ENCODE data around the gene KIF7. TPM values are rescaled to one million over a fixed set of nuclear protein-coding genes. Genes with fewer than 3 reads are reported as not detected.

Gene KIF7
- total and polyA plus RNA-seq, 2 donors from 2014 or later: 1.4 to 4.2 TPM

GRCh38 chr15:89659295-89659694 lies 4.0 kb upstream of the KIF7 start:
- Histone ChIP-seq H3K36me3 (ENCODE audit: control insufficient read depth in 2 of 3, insufficient read depth in 3 of 3, low read length in 3 of 3) (no peaks in the 10 kb centered on the region), H3K27ac (ENCODE audit: low read depth in 2 of 2, low read length in 2 of 2) (no peak overlapping the region), H3K4me1 (ENCODE audit: control insufficient read depth in 2 of 3, insufficient read depth in 2 of 3, low read depth in 1 of 3, low read length in 3 of 3) (peaks cover 0 to 4% (median 0%) of the 10 kb centered on the region in 3 donors), H3K27me3 (ENCODE audit: control insufficient read depth, insufficient read depth, low read length) (no peaks in the 10 kb centered on the region), H3K4me3 (ENCODE audit: low read length in 3 of 3) (no peak overlapping the region), H3K9me3 (ENCODE audit: control insufficient read depth in 2 of 3, insufficient read depth in 1 of 3, low read length in 3 of 3) (no peaks in the 10 kb centered on the region), H3K9ac (ENCODE audit: low read length in 3 of 3) (no peak overlapping the region)
- intact Hi-C loops (cut with DNase I): no loop called here
- TF ChIP-seq CTCF (IDR thresholded peaks at IDR 0.05; ENCODE audit: borderline replicate concordance, extremely low read depth, insufficient read depth): no peak
- FAIRE-seq (no peak), DNase-seq (no peak)

GRCh38 chr15:89657686-89658200 lies 2.5 kb upstream of the KIF7 start:
- H3K27me3 ChIP-seq (ENCODE audit: control insufficient read depth, insufficient read depth, low read length): no peaks in the 10 kb centered on the region
- TF ChIP-seq CTCF (IDR thresholded peaks at IDR 0.05; ENCODE audit: borderline replicate concordance, extremely low read depth, insufficient read depth): no peak
- no peaks in the 10 kb centered on the region for H3K9me3 ChIP-seq (ENCODE audit: control insufficient read depth in 2 of 3, insufficient read depth in 1 of 3, low read length in 3 of 3)
- H3K36me3 ChIP-seq (ENCODE audit: control insufficient read depth in 2 of 3, insufficient read depth in 3 of 3, low read length in 3 of 3): no peaks in the 10 kb centered on the region
- FAIRE-seq: no peak
- DNase-seq: no peak
- H3K27ac ChIP-seq (ENCODE audit: low read depth in 2 of 2, low read length in 2 of 2): no peak overlapping the region
- no peak overlapping the region for H3K9ac ChIP-seq (ENCODE audit: low read length in 3 of 3)
- H3K4me3 ChIP-seq (ENCODE audit: low read length in 3 of 3): no peak overlapping the region
- intact Hi-C loops (cut with DNase I): no loop called here
- peaks cover 0 to 4% (median 0%) of the 10 kb centered on the region in 3 donors for H3K4me1 ChIP-seq (ENCODE audit: control insufficient read depth in 2 of 3, insufficient read depth in 2 of 3, low read depth in 1 of 3, low read length in 3 of 3)

GRCh38 chr15:89656116-89656815 lies 999 bp upstream of the KIF7 start:
- Histone ChIP-seq H3K27me3 (ENCODE audit: control insufficient read depth, insufficient read depth, low read length) (no peaks in the 10 kb centered on the region), H3K4me1 (ENCODE audit: control insufficient read depth in 2 of 3, insufficient read depth in 2 of 3, low read depth in 1 of 3, low read length in 3 of 3) (no peaks in the 10 kb centered on the region), H3K36me3 (ENCODE audit: control insufficient read depth in 2 of 3, insufficient read depth in 3 of 3, low read length in 3 of 3) (no peaks in the 10 kb centered on the region), H3K27ac (ENCODE audit: low read depth in 2 of 2, low read length in 2 of 2) (no peak overlapping the region), H3K4me3 (ENCODE audit: low read length in 3 of 3) (no peak overlapping the region), H3K9ac (ENCODE audit: low read length in 3 of 3) (no peak overlapping the region), H3K9me3 (ENCODE audit: control insufficient read depth in 2 of 3, insufficient read depth in 1 of 3, low read length in 3 of 3) (no peaks in the 10 kb centered on the region)
- intact Hi-C loops (cut with DNase I): no loop called here
- DNase-seq (no peak), FAIRE-seq (no peak)
- no peak for TF ChIP-seq CTCF (IDR thresholded peaks at IDR 0.05; ENCODE audit: borderline replicate concordance, extremely low read depth, insufficient read depth)

All from kidney (tissue), 14 donors.